Heart left ventricle (tissue), 13 donors: ENCODE data around the gene ALPL.

Experiments
- POLR2A ChIP-seq, 2 donors: fragments of 450-650 bp; IDR thresholded peaks; one replicate each; pipeline ENCODE4 v1.6.1; 2017; ENCODE audit warnings: antibody characterized with exemption in 2 of 2, mild to moderate bottlenecking in 2 of 2, moderate library complexity in 2 of 2
- TF ChIP-seq, protein P1 (sequence below), 12 donors: fragments of 200-600 bp; sonication (generic) in 4 of 12; IDR thresholded peaks; one replicate each; pipeline versions ENCODE4 v1.5.0 to v1.8.0; 2018 to 2022; ENCODE audit warnings: antibody characterized with exemption in 12 of 12, mild to moderate bottlenecking in 5 of 12
- donor health status: ischemic (EF 13 %, LVEDD 7.1; RV severe dilation, severe dysfunction).
- donor health status: DM: no; HTN: yes; CAD: no.
- donor health status: DM: no; HTN: no; CAD: no.
- donor health status: ischemic (EF 25% LVEDD 6.9; RV normal size, moderate dysfunction).
- donor health status: ischemic (EF 25% LVEDD 5.7; RV mildly dilated, moderate dysfunction).
- donor health status: ischemic (EF 35%, LVEDD 5.7; RV mildly dilated, moderate dysfunction).
- donor health status: nonischemic (EF 11% LVEDD 7.7; RV severe dilation, severe dysfunction).
- donor health status: DM: yes; HTN: yes; CAD: no.
- donor health status: PGD.
- donor health status: ischemic (EF 29% LVEDD 5.4; RV normal size, mild dysfunction).
- donor health status: nonischemic (EF 23%, LVEDD 6.1; RV moderate dilation, normal function).

DNA sequence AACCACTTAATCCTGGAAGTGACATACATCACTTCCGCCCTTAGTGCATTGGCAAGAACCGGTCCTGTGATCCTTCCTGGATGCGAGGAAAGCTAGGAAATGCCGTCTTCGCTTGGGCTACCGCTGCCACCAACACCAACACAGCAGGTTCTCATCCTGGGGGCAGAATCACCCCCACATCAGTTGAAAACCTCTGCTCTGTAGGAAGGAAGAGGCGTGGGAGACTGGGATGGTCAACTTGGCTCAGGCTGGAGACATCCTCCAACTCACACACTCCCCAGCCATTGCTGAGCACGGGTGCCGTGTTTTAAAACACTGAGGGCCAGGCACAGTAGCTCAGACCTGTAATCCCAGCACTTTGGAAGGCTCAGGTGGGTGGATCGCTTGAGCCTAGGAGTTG lies 74.9 kb downstream of the ALPL start:
- TF ChIP-seq, protein P1, sequence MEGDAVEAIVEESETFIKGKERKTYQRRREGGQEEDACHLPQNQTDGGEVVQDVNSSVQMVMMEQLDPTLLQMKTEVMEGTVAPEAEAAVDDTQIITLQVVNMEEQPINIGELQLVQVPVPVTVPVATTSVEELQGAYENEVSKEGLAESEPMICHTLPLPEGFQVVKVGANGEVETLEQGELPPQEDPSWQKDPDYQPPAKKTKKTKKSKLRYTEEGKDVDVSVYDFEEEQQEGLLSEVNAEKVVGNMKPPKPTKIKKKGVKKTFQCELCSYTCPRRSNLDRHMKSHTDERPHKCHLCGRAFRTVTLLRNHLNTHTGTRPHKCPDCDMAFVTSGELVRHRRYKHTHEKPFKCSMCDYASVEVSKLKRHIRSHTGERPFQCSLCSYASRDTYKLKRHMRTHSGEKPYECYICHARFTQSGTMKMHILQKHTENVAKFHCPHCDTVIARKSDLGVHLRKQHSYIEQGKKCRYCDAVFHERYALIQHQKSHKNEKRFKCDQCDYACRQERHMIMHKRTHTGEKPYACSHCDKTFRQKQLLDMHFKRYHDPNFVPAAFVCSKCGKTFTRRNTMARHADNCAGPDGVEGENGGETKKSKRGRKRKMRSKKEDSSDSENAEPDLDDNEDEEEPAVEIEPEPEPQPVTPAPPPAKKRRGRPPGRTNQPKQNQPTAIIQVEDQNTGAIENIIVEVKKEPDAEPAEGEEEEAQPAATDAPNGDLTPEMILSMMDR (IDR thresholded peaks at IDR 0.05), result no peak
- no peak for TF ChIP-seq POLR2A (IDR thresholded peaks at IDR 0.05)
